Fibroblast of villous mesenchyme (primary cell): ENCODE data around the gene GTF2I. TPM values are rescaled to one million over a fixed set of nuclear protein-coding genes. Genes with fewer than 3 reads are reported as not detected.
"Not testable (repeated sequence)": the region's sequence is repeated elsewhere in the genome, so short reads cannot be mapped to it uniquely, and the experiment has no call there.

Experiments used
- DNase-seq: peaks from one replicate; pipeline ENCODE4 v3.0.0-alpha.2; 2010; ENCODE audit warnings: low read depth
- H3K4me3 ChIP-seq: 2 replicates; pipeline ENCODE4 v1.5.1; 2011; ENCODE audit warnings: low read depth, mild to moderate bottlenecking, low read length
- CTCF ChIP-seq: IDR thresholded peaks from 2 replicates; pipeline ENCODE4 v1.5.1; 2012; ENCODE audit warnings: low read depth, mild to moderate bottlenecking, low read length; ENCODE audit not compliant: insufficient read depth
- total RNA-seq: library from RNA; depleted of rRNA; stranded (reverse); fragments of >200 nt; gene quantifications from 2 replicates; pipeline ENCODE4 v1.2.3, GENCODE V29; 2012

Gene GTF2I
- total RNA-seq, 1 donor: 193 TPM

- peak; percentile 94 for DNase-seq
- H3K4me3 ChIP-seq: peak overlapping the region; percentile 73
- no peak for TF ChIP-seq CTCF
These were observed 873 bp downstream of the GTF2I start for GRCh38 chr7:74658178-74659004.

GRCh38 chr7:74660202-74660601 lies 2.7 kb downstream of the GTF2I start:
- not testable (repeated sequence) for DNase-seq
- peak overlapping the region; percentile 54 for H3K4me3 ChIP-seq

GRCh38 chr7:74661836-74662794 lies 4.6 kb downstream of the GTF2I start:
- peak; percentile 42 for DNase-seq
- not testable (repeated sequence) for H3K4me3 ChIP-seq

- DNase-seq: no peak
- TF ChIP-seq CTCF: no peak
- no peak overlapping the region for H3K4me3 ChIP-seq
These were observed 7.9 kb downstream of the GTF2I start for GRCh38 chr7:74665296-74665938.

- DNase-seq, H3K4me3 ChIP-seq: not testable (repeated sequence)
These were observed 9.5 kb downstream of the GTF2I start for GRCh38 chr7:74667013-74667412.

- H3K4me3 ChIP-seq, DNase-seq: not testable (repeated sequence)
These were observed 10.0 kb downstream of the GTF2I start for GRCh38 chr7:74667520-74667919.

GRCh38 chr7:74671602-74672001 lies 14.1 kb downstream of the GTF2I start:
- TF ChIP-seq CTCF: no peak
- no peak for DNase-seq
- H3K4me3 ChIP-seq: no peak overlapping the region

GRCh38 chr7:74672343-74672915 lies 14.9 kb downstream of the GTF2I start:
- no peak for TF ChIP-seq CTCF
- no peak overlapping the region for H3K4me3 ChIP-seq
- DNase-seq: peak; percentile 22
